Measurements from ENCODE around the gene DSCAM.

The DSCAM gene

GRCh38 chr21:40425981-40426380, 421.0 kb downstream of the DSCAM start:
- no peak for DNase-seq

DNA sequence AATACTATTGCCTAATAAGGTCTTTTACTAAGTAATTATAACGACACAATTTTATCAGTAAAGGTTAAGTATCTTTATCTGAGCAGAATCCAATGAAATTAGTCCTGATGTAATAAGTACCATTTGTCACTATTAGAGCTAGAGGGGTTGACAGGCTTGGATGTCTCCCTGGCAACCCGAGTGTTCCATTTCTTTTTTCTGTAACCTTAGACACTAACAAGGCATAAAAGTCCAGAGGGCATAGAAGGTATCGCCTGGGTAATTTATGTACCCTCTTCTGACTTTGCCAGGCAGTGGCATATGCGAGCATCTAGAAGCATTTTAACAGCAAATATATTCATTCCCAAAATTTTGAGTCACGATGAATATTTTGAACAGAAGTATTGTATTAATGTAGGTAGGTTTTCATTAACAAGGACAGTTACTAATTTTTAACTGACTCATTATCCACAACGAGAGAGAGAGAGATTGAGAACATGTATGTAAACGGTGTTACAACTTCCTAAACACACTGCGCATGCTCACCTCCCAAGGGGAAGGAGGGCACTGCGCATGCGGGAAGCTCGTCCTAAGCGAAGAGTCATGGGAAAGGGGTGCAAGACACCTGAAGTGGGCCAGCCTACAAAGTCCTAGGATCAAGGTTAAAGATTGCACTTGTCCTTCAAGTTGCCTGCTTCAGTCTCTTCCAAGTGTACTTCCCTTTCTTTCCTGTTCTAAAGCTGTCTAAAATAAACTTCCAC, 423.9 kb downstream of the DSCAM start:
- DNase-seq, result no peak

- no peak for DNase-seq
Observed at GRCh38 chr21:40421121-40421520, 425.8 kb downstream of the DSCAM start.

- DNase-seq, result no peak
Observed at GRCh38 chr21:40416572-40416971, 430.4 kb downstream of the DSCAM start.

- no peak for DNase-seq
Observed at GRCh38 chr21:40408561-40408960, 438.4 kb downstream of the DSCAM start.

GRCh38 chr21:40404396-40404800, 442.6 kb downstream of the DSCAM start:
- DNase-seq, result no peak

DNA sequence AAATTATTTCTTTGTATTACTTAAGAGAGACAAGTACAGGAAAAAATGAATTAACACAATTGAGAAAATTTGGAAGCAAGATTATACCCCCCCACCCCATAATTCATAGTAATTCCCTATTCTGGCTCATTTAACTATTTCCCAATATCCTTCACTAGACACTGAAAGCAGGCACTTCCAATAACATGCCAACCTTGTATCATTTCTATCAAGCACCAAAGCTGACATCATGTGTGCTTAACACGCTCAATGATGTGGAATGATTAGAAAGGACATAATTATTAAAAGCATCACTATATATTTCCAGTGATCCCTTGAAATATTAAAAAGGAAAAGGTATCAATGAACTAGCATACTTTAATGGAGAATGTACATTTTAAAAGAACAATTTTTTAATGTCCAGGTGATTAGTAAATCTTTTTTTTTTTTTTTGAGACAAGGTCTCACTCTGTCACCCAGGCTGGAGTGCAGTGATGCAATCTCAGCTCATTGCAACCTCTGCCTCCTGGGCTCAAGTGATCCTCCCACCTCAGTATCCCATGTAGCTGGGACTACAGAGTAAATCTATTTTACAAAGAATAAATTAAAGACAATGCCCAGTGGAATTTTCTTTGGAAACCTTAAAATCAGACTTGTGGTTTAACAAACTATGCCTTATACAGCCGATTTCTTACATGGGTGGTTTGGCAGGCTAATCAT, 443.9 kb downstream of the DSCAM start:
- DNase-seq, result no peak

DNA sequence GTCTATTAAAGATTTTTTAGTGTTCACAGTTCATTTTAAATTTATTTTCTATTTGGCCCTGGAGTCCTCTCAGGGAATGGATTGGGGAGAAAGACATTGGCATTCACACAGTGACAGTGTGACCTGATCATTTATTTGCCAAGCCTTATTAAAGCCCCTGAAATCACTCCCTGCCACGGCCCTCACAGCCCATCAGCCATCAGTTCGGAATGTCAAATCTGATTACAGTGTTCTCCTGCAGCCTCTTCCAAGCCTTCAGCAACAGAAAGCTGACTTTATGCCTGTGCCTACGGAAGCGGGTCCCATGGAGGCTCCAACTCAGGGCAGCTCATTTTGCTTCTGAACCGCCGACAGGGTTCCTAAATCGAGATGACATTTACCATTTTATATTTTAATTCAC, 451.2 kb downstream of the DSCAM start:
- no peak for DNase-seq

GRCh38 chr21:40393066-40393465, 453.9 kb downstream of the DSCAM start:
- DNase-seq, result no peak

DNA sequence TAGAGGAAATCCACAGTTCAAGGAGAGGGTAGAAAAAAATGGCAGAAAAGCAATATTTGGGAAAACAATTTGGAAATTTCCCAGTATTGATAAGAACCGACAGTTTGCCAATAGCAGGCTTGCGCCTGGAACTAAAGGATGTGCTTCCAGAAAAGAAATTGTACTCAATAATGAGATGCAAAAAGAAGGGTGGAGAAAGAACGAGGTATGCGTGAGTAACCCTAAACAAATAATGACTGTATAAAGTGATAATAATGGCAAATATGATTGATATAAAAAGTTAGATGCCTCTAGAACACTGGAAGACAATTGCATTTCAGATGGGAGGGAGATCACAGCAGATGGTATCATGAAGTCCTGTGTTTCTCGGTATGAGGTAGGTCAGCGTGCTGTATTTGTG, 458.9 kb downstream of the DSCAM start:
- no peak for DNase-seq

GRCh38 chr21:40386981-40387747, 459.8 kb downstream of the DSCAM start:
- no peak for DNase-seq

- no peak for DNase-seq
Observed at GRCh38 chr21:40386294-40386911, 460.6 kb downstream of the DSCAM start.

- DNase-seq, result no peak
Observed at GRCh38 chr21:40385883-40386282, 461.1 kb downstream of the DSCAM start.

- DNase-seq, result no peak
Observed at GRCh38 chr21:40383951-40384350, 463.0 kb downstream of the DSCAM start.

- DNase-seq, result no peak
Observed at GRCh38 chr21:40381111-40381510, 465.8 kb downstream of the DSCAM start.

DNA sequence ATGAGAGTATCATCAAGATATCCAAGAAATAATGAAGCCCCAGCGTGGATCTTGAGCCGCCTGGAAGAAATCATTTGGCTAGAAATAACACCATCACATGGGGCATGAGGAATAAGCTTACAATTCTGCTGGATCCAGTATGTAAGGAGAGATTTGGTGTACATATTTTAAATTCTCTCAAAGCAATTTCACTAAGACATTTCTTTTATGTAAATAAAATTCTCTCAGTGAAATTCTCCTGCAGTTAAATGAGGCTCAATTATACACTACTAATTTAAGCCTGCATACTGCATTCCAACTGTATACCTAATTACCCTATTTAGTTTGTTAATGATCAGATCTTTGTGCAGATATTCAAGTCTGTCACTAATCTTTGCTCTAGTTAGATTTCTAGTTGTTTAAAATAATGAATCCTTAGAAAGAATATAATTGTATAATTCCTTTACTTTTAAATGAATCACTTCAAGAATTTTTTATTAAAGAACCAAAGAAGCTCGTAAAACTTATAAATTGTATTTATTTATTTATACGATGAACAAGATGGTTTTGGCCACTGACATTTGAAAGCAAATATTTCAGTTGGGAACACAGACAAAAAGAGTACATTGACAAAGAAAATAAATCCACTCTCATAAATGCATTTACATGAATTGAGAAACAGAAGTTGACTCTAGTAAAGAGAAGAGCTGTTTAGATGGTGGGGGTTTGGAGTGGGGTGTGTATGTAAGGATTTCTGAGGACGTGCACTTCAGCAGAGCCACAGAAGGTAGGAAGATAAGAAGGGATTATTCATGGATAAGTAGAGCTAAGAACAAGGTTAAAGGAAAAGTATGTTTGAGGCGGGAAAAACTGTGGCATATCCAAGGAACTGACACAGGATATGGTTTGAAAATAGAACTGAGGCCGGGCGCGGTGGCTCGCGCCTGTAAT, 466.8 kb downstream of the DSCAM start:
- no peak for DNase-seq

- no peak for DNase-seq
Observed at GRCh38 chr21:40377135-40377534, 469.8 kb downstream of the DSCAM start.

DNA sequence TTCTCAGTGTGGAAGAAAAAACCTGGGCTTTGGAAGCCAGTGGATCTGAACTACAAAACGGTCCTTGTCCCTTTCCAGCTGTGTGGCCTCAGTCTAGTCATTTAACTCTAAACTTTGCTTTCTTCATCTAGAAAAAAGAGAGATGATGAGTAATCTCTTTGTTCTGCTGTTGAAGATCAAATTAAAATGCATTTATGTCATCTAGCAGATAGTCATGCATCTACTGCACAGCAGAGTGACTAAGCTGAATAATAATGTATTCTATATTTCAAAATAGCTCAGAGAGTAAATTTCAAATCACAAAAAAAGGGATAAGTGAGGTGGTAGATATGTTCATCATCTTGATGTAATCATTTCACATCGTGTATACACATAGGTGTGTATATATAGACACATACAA, 473.2 kb downstream of the DSCAM start:
- DNase-seq, result no peak

DNA sequence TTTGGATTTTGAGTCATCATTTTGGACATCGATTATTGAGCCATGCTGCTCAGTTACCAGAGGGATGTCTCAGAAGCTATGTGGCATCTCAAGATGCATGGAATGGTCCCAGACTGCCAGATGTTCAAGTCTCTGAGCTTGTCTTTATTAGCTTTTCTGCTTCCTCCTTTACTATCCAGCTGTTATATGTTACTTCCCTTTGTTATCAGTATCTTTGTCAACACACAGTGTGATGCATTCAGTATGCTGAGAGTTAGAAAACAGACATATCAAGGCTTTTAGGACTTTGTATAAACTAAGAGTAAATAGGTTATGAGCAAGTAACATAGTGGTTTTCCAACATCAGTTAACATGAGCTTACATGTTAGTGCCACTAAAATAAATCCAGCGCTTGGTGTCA, 474.5 kb downstream of the DSCAM start:
- no peak for DNase-seq

DNA sequence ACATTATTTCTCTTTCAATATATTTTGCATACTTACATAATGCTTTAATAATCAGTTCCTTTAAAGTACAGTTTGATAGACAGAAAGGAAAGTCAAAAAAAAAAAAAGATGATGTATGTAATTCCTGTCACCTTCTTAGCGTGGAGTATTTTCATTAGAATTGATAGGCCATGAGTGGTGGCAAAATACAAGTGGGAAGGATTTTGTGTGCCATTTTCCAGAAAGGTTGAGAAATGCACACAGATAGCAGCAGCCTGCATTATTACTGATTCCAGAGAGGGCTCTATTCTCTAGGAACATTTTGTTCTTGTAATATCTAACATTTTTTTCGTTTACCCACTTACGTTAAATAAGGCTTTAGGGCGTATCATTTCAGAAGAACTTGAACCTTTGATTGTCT, 475.6 kb downstream of the DSCAM start:
- no peak for DNase-seq

DNA sequence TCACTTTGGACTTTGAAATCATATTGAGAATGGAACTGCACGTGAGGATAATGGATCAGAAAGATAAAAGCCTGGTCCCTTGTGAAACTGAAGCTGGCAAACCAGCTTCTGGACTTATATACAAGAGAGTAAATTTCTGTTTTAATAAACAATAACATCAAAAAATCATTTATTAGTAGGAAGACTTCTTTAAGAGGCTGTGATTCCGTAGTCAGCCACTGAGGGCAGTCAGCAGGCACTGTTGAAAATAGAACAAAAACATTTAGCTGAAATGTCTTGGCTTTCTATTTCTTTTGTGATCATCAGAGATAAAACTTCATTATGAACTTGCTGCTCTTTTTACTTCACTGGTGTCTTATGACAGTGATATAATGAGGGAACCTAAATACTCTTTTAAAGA, 490.3 kb downstream of the DSCAM start:
- DNase-seq, result no peak

DNA sequence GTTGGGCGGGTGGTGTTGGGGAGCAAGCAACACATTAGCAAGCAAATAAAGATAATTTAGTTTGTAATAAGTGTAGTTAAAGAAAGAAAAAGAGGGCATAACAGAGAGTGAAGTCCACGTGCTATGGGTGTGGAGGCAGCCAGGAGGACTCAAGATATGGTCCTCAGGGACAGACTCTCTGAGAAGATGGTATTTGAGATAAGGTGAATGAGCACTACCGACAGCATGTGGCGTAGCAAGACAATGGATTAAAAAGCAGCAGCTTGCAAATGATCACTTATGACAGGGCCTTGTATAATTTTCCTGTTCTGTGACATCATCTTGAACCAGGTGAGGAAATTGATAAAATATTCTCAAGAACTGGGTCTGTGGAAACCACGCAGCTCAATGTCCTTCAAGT, 491.9 kb downstream of the DSCAM start:
- DNase-seq, result no peak
